Mesothelial cell of epicardium (in vitro differentiated cells): Measurements from ENCODE around the gene CACNA1C. TPM values are rescaled to one million over a fixed set of nuclear protein-coding genes. Genes with fewer than 3 reads are reported as not detected.

ENCODE experiments used
- DNase-seq, 2 experiments: peaks; one replicate each; pipeline ENCODE4 v3.0.0; 2021; ENCODE audit warnings: low spot score in 2 of 2; ENCODE audit not compliant: unreplicated experiment in 2 of 2
- H3K27ac Mint-ChIP-seq: 2 replicates; pipeline ENCODE4 v1.8.0; 2021; ENCODE audit warnings: mixed read lengths
- H3K27me3 Mint-ChIP-seq: 2 replicates; pipeline ENCODE4 v1.8.0; 2021; ENCODE audit warnings: low read depth, mixed read lengths
- H3K36me3 Mint-ChIP-seq: 2 replicates; pipeline ENCODE4 v1.8.0; 2021; ENCODE audit warnings: mixed read lengths
- H3K4me1 Mint-ChIP-seq: 2 replicates; pipeline ENCODE4 v1.8.0; 2021; ENCODE audit warnings: mixed read lengths
- H3K4me3 Mint-ChIP-seq: 2 replicates; pipeline ENCODE4 v1.8.0; 2021; ENCODE audit warnings: mild to moderate bottlenecking, moderate library complexity, mixed read lengths
- H3K9me3 Mint-ChIP-seq: 2 replicates; pipeline ENCODE4 v1.8.0; 2021; ENCODE audit warnings: mixed read lengths
- total RNA-seq: library from RNA; stranded (reverse); gene quantifications from 3 replicates; pipeline ENCODE4 v1.2.1, GENCODE V29; 2021
- TF ChIP-seq, protein P1 (sequence below): fragments of 200-600 bp; sonication (generic); IDR thresholded peaks from one replicate; pipeline ENCODE4 v1.5.0; 2021; ENCODE audit warnings: antibody characterized with exemption; ENCODE audit not compliant: unreplicated experiment

The CACNA1C gene
- total RNA-seq, 1 donor from 2014 or later: 33.6 TPM

DNA sequence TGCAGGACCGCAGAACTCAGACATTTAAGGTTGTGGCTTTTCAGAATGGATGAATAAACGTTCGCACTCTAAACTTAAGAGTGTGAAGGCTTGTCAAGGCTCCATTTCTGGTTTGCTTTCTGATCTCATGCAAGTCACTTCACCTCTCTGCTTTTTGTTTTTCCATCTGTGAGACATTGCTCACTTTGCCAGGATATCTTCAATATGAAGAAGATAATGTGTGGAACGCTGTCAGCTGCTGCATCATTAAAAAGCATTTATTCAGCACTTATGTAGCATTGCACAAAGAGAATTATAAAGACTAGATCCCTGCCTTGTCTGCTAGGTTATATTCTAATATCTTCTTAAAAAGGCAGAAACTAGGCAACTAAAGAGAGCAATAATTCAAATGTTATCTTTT, 172.2 kb downstream of the CACNA1C start:
- no peaks in the 10 kb centered on the region for H3K36me3 Mint-ChIP-seq
- no peak overlapping the region for H3K4me3 Mint-ChIP-seq
- TF ChIP-seq, protein P1, sequence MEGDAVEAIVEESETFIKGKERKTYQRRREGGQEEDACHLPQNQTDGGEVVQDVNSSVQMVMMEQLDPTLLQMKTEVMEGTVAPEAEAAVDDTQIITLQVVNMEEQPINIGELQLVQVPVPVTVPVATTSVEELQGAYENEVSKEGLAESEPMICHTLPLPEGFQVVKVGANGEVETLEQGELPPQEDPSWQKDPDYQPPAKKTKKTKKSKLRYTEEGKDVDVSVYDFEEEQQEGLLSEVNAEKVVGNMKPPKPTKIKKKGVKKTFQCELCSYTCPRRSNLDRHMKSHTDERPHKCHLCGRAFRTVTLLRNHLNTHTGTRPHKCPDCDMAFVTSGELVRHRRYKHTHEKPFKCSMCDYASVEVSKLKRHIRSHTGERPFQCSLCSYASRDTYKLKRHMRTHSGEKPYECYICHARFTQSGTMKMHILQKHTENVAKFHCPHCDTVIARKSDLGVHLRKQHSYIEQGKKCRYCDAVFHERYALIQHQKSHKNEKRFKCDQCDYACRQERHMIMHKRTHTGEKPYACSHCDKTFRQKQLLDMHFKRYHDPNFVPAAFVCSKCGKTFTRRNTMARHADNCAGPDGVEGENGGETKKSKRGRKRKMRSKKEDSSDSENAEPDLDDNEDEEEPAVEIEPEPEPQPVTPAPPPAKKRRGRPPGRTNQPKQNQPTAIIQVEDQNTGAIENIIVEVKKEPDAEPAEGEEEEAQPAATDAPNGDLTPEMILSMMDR: no peak
- no peak for DNase-seq
- no peaks in the 10 kb centered on the region for H3K4me1 Mint-ChIP-seq
- no peaks in the 10 kb centered on the region for H3K27me3 Mint-ChIP-seq
- no peaks in the 10 kb centered on the region for H3K9me3 Mint-ChIP-seq
- H3K27ac Mint-ChIP-seq: no peak overlapping the region

DNA sequence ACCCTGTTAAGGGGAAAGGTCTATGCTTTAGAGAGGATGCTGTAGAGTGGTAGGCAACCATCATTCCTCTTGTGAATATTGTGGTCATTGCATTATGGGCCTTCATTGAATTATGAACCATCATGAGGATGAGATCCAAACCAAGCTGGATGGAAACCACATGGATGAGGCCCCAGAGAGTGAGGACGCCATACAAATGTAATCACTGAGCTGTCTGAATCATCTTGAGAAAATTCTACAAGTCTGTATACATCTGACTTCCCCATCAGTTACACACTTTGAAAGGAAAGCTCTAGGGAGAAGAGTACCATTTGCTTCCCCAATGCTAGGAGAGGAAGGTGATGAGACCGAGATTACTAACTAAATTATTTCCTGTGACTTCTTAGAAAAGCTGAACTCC, 172.9 kb downstream of the CACNA1C start:
- DNase-seq: no peak
- H3K4me3 Mint-ChIP-seq: no peak overlapping the region
- H3K27ac Mint-ChIP-seq: no peak overlapping the region
- no peaks in the 10 kb centered on the region for H3K36me3 Mint-ChIP-seq
- H3K4me1 Mint-ChIP-seq: no peaks in the 10 kb centered on the region
- no peaks in the 10 kb centered on the region for H3K27me3 Mint-ChIP-seq
- TF ChIP-seq, protein P1: no peak
- H3K9me3 Mint-ChIP-seq: no peaks in the 10 kb centered on the region

DNA sequence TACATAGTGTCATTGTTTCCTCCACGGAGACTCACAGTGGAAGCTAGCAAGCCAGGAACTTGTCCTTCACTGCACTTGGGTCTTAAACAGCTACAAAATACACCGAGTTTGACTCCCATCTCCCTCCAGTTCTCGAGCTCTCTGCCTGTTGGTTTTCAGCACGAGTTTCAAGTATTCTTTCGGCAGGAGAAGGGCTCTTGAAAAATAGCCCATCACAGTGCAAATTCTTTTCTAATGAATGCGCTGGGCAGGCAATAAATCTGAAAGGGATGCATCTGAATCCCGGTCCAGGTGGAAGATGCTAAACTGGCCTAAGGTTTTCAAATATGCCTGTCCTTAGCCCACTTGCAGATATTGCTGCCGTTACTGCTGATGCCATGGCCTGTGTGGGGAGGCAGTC, 173.9 kb downstream of the CACNA1C start:
- Mint-ChIP-seq H3K27me3 (no peaks in the 10 kb centered on the region), H3K36me3 (no peaks in the 10 kb centered on the region), H3K4me1 (no peaks in the 10 kb centered on the region), H3K9me3 (no peaks in the 10 kb centered on the region), H3K4me3 (no peak overlapping the region), H3K27ac (no peak overlapping the region)
- TF ChIP-seq, protein P1: no peak
- DNase-seq: no peak

DNA sequence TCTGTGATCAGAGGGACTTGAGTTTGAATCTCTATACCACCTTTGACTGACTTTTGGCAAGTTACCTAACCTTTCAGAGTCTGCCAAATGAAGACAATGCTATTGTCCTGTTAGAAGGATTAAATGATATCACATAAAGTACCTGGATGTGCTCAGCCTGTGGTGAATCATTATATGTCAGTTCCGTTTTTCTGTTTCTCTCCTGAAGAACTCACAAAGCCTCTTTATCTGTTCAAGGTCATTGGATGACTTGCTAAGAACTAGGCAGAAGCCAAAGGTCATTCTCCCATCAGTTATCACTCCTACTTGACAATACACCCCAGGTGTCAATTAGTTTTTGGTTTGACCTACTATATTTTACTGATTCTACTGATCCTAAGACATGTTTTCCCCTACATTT, 174.6 kb downstream of the CACNA1C start:
- Mint-ChIP-seq H3K4me1 (no peaks in the 10 kb centered on the region), H3K27ac (no peak overlapping the region), H3K4me3 (no peak overlapping the region), H3K36me3 (no peaks in the 10 kb centered on the region), H3K27me3 (no peaks in the 10 kb centered on the region), H3K9me3 (no peaks in the 10 kb centered on the region)
- DNase-seq: no peak
- TF ChIP-seq, protein P1: no peak

DNA sequence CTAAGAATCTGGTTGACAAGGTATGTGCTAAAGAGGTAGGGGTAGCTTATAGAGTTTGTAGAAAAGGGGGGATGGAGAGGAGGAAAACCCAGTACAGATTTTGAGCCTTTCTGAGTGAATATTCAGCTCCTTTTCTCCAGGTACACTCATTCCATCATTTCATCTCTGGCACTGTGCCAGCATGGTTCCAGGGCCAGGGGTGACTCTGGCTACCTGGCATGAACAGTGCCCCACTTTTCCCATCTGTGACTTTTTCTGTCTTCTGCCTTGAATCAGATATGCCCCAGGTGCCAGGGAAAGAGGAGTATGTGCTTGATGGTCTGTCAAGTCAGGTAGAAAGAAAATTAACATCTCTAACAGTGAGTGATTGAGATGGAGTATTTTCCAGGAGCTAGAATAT, 175.7 kb downstream of the CACNA1C start:
- DNase-seq: no peak
- Mint-ChIP-seq H3K4me1 (no peaks in the 10 kb centered on the region), H3K27ac (no peak overlapping the region), H3K9me3 (no peaks in the 10 kb centered on the region), H3K27me3 (no peaks in the 10 kb centered on the region), H3K4me3 (no peak overlapping the region), H3K36me3 (no peaks in the 10 kb centered on the region)
- TF ChIP-seq, protein P1: no peak
